Gastroesophageal sphincter (tissue), 3 donors: Measurements from ENCODE around the gene BCL2L2.

ENCODE experiments used
- POLR2AphosphoS5 ChIP-seq: sonication (generic); formaldehyde crosslinking; IDR thresholded peaks from one replicate; pipeline ENCODE4 v1.6.1; 2017; ENCODE audit warnings: antibody characterized with exemption
- TF ChIP-seq, protein P1 (sequence below), 4 experiments: fragments of 200-600 bp in 2 of 4; fragments of 450-650 bp in 2 of 4; sonication (generic) in 1 of 4; IDR thresholded peaks; one replicate each; pipeline ENCODE4 v1.5.1; 2017 to 2019; ENCODE audit warnings: antibody characterized with exemption in 4 of 4, mild to moderate bottlenecking in 2 of 4, moderate library complexity in 2 of 4

DNA sequence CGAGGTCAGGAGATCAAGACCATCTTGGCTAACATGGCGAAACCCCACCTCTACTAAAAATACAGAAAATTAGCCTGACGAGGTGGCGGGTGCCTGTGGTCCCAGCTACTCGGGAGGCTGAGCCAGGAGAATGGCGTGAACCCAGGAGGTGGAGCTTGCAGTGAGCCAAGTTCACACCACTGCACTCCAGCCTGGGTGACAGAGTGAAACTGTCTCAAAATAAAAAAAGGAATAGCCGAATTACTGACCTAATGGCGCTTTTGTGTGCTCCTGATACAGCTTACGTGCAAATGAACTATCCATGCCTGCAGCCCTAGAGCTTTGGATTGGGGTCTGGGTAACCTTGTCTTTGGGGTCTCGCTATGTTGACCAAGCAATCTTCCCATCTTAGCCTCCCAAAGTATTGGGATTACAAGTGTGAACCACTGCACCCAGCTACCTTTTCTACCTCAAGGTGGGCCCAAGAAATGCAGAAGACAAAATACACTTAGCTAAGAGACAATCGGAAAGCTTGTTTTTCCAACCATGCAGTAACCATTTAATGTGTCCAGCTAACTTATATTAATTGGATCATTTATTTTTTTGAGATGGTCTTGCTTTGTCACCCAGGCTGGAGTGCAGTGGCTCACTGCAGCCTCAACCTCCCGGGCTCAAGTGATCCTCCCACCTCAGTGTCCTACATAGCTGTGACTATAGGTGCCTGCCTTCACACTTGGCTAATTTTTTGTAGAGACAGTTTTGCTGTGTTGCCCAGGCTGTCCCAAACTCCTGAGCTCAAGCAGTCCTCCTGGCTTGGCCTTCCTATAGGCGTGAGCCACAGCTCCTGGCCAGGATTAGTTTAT is 20.1 kb downstream of the BCL2L2 start:
- TF ChIP-seq, protein P1, sequence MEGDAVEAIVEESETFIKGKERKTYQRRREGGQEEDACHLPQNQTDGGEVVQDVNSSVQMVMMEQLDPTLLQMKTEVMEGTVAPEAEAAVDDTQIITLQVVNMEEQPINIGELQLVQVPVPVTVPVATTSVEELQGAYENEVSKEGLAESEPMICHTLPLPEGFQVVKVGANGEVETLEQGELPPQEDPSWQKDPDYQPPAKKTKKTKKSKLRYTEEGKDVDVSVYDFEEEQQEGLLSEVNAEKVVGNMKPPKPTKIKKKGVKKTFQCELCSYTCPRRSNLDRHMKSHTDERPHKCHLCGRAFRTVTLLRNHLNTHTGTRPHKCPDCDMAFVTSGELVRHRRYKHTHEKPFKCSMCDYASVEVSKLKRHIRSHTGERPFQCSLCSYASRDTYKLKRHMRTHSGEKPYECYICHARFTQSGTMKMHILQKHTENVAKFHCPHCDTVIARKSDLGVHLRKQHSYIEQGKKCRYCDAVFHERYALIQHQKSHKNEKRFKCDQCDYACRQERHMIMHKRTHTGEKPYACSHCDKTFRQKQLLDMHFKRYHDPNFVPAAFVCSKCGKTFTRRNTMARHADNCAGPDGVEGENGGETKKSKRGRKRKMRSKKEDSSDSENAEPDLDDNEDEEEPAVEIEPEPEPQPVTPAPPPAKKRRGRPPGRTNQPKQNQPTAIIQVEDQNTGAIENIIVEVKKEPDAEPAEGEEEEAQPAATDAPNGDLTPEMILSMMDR (IDR thresholded peaks at IDR 0.05): no peak
- no peak for TF ChIP-seq POLR2AphosphoS5
